Peyer's patch (tissue), 4 donors: ENCODE results near the gene DNAJA4.

Source experiments
- POLR2A ChIP-seq, 2 donors: fragments of 450-650 bp; IDR thresholded peaks; one replicate each; pipeline ENCODE4 v1.5.1; 2017; ENCODE audit warnings: antibody characterized with exemption in 2 of 2, mild to moderate bottlenecking in 2 of 2, moderate library complexity in 2 of 2
- TF ChIP-seq, protein P1 (sequence below), 6 experiments: fragments of 450-650 bp in 4 of 6; fragments of 200-600 bp in 2 of 6; sonication (generic) in 1 of 6; IDR thresholded peaks; one replicate each; pipeline ENCODE4 v1.5.1; 2017 to 2019; ENCODE audit warnings: antibody characterized with exemption in 6 of 6, mild to moderate bottlenecking in 3 of 6, moderate library complexity in 1 of 6

DNA sequence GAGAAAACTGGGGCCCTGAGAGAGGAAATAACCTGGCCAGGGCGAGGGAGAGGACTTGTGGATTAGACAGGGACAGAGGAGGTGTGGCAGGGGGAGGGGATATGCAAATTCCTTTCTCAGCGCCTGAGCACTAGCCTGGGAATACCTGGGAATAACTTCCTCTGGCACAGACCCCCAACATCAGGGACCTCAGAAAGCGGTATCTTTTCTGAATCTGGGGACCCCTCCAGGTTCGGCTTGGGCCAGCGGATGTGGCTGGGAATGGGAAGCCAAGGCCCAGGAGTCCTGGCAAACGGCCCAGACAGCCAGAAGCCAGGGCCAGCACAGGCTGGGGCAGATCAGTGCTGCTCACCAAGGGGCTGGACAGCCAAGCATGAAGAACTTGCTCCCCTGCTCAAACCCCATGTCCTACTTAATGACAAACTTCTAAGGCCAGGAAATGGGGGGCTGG lies 20.8 kb upstream of the DNAJA4 start:
- TF ChIP-seq, protein P1, sequence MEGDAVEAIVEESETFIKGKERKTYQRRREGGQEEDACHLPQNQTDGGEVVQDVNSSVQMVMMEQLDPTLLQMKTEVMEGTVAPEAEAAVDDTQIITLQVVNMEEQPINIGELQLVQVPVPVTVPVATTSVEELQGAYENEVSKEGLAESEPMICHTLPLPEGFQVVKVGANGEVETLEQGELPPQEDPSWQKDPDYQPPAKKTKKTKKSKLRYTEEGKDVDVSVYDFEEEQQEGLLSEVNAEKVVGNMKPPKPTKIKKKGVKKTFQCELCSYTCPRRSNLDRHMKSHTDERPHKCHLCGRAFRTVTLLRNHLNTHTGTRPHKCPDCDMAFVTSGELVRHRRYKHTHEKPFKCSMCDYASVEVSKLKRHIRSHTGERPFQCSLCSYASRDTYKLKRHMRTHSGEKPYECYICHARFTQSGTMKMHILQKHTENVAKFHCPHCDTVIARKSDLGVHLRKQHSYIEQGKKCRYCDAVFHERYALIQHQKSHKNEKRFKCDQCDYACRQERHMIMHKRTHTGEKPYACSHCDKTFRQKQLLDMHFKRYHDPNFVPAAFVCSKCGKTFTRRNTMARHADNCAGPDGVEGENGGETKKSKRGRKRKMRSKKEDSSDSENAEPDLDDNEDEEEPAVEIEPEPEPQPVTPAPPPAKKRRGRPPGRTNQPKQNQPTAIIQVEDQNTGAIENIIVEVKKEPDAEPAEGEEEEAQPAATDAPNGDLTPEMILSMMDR (IDR thresholded peaks at IDR 0.05), result no peak
- no peak for TF ChIP-seq POLR2A (IDR thresholded peaks at IDR 0.05)
